CD4-positive, alpha-beta T cell treated with Interleukin-10 for 1 hour (primary cell): ENCODE results near the gene PRRC1.
"Not testable (repeated sequence)": the region's sequence is repeated elsewhere in the genome, so short reads cannot be mapped to it uniquely, and the experiment has no call there.

ENCODE experiments used
- DNase-seq: peaks from one replicate; pipeline ENCODE4 v3.0.0-alpha.2; 2020

PRRC1 gene

GRCh38 chr5:127517480-127518318 lies at the start of gene PRRC1:
TSS of gene PRRC1 (plus strand) at chr5:127517640. CDS start at chr5:127523480, 5,840 bp downstream.
- peak; percentile 82 for DNase-seq

GRCh38 chr5:127471211-127471610 lies 46.2 kb upstream of the PRRC1 start:
- DNase-seq = no peak

DNA sequence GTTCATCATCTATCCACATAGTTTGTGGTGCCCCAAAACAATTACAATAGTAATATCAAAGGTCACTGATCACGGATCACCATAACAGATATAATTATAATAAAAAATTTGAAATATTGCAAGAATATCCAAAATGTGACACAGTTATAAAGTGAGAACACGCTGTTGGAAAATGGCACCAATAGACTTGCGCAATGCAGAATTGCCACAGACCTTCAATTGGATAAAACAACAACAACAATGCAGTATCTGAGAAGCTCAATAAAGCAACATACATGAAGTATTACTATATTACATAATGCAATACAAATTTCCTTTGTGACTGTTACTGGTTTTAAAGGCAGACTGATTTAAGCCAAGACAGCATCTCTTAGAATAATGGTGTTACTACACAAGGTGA lies 44.7 kb upstream of the PRRC1 start:
- no peak for DNase-seq

- no peak for DNase-seq
These were observed 31.0 kb upstream of the PRRC1 start for GRCh38 chr5:127486471-127486870.

GRCh38 chr5:127492854-127493738 lies 24.3 kb upstream of the PRRC1 start:
- DNase-seq = peak; percentile 32

GRCh38 chr5:127498548-127498947 lies 18.9 kb upstream of the PRRC1 start:
- DNase-seq = no peak

- DNase-seq = no peak
These were observed 11.5 kb upstream of the PRRC1 start for GRCh38 chr5:127505905-127506304.

- DNase-seq = no peak
These were observed 10.8 kb upstream of the PRRC1 start for GRCh38 chr5:127506616-127507015.

- no peak for DNase-seq
These were observed 8.6 kb upstream of the PRRC1 start for GRCh38 chr5:127508644-127509373.

- no peak for DNase-seq
These were observed 4.0 kb upstream of the PRRC1 start for GRCh38 chr5:127513408-127513970.

DNA sequence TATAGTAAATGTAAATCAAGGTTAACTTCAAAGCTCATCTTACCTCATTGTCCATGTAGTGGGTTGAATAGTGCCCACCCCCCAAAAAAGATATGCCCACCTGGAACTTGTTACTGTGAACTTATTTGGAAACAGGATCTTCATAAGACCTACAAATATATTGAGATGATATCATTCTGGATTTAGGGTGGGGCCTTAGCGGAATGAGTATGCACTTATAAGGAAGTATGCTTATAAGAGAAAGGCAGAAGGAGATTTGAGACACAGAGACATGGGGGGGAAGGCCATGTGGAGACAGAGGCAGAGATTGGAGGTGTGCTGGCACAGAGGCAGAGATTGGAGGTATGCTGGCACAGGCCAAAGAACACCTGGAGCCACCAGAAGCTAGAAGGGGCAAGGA lies 2.6 kb upstream of the PRRC1 start:
- no peak for DNase-seq

- DNase-seq = no peak
These were observed 1.6 kb upstream of the PRRC1 start for GRCh38 chr5:127515693-127516440.

DNA sequence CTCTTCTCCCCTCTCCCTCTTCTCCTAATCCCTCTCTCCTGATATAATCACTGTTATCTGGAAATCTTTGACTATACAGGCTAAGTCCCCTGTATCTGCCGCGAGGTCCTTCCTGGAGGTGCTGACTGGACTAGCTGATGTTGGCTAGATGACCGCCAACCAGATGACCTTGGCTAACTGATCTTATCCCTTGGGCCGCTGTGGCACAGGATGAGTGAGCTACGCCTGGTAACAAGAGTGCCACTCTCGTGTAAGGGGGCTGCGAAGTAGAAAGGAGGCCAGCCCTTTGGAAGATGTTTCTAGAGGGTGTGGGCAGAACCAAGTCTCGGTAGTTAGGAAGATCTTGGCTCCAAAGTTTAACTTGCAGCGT lies 345 bp upstream of the PRRC1 start:
- DNase-seq = no peak

GRCh38 chr5:127518319-127518621 lies 830 bp downstream of the PRRC1 start:
- peak; percentile 38 for DNase-seq

GRCh38 chr5:127519527-127519926 lies 2.1 kb downstream of the PRRC1 start:
- DNase-seq = no peak

DNA sequence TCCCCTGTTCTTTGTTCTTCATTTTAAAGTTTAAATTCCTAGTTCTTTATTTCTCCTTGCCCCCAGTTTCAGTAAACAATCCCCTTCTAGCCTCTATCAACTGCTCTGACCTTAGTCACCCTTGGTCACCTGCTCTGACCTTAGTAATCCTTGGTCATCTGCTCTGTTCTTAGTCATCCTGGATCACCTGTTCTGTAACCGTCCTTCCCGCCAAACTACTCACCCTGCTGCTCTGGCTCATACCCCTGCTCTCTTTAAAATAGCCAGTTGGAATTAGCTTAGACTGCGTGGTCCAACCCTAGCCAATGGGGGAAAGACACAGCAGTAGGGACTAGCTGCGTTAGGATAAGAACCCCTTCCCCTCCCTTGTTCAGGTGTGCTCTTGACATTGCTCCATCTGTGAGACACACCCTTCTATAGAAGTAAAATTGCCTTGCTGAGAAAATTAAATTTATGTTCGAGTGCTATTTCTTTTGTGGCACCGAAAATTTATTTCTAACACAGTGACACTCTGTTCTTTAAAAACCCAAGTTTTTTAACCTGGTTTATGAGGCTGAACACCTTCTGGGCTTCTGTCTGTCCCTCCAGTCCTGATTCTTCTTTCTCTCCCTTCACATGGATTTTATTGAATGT lies 3.8 kb downstream of the PRRC1 start:
- DNase-seq = no peak

DNA sequence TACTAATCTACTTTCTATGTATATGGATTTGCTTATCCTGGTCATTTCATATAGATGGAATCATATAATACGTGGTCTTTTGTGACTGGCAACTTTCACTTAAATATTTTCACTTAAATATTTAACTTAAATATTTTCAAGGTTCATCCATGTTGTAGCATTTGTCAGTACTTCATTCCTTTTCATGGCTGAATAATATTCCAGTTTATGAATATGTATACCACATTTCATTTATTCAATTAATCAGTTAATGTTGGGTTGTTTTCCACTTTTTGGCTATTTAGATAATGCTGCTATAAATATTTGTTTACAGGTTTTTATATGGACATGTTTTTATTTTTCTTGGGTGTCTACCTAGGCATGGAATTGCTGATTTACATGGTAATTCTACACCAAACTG lies 7.7 kb downstream of the PRRC1 start:
- no peak for DNase-seq

- DNase-seq = no peak
These were observed 12.7 kb downstream of the PRRC1 start for GRCh38 chr5:127529904-127530682.

GRCh38 chr5:127536687-127537086 lies 19.2 kb downstream of the PRRC1 start:
- no peak for DNase-seq

GRCh38 chr5:127540553-127540952 lies 23.1 kb downstream of the PRRC1 start:
- not testable (repeated sequence) for DNase-seq

GRCh38 chr5:127545249-127545648 lies 27.8 kb downstream of the PRRC1 start:
- DNase-seq = not testable (repeated sequence)
